Activated CD8-positive, alpha-beta memory T cell treated with anti-CD3 and anti-CD28 coated beads for 24 hours (primary cell): Measurements from ENCODE around the gene BOK.
"Not testable (repeated sequence)": the region's sequence is repeated elsewhere in the genome, so short reads cannot be mapped to it uniquely, and the experiment has no call there.

Experiments
- DNase-seq: peaks from one replicate; pipeline ENCODE4 v3.0.0-alpha.2; 2020

Gene BOK

DNA sequence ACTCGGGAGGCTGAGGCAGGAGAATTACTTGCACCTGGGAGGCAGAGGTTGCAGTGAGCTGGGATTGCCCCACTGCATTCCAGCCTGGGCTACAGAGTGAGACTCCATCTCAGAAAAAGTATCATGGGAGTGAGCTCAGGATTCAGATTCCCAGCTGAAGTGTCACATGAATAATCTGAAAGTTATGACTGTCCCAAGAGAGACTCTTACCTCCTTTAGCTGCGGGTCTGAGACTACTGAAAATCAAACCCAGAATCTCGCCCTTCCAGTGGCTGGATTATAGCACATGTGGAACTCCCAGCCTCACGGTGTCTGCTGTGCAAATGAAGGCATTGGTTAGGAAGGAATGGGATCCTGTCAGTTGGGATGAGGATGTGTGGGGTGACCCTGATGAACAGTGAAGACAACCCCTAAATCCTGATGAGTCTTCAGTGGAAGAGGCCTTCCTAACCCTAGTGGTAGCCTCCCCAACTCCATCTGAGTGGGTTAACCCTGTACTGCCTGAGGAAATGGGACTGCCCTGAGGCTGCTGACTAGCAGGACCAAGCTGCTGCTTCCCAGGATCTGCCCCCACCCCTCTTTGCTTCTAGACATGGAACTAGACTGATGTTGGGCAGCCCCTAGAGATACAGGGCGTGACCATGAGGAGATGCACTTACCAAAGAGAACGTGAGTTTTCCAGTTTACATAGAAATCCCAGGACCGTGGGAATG is 16.5 kb downstream of the BOK start:
- DNase-seq = no peak

DNA sequence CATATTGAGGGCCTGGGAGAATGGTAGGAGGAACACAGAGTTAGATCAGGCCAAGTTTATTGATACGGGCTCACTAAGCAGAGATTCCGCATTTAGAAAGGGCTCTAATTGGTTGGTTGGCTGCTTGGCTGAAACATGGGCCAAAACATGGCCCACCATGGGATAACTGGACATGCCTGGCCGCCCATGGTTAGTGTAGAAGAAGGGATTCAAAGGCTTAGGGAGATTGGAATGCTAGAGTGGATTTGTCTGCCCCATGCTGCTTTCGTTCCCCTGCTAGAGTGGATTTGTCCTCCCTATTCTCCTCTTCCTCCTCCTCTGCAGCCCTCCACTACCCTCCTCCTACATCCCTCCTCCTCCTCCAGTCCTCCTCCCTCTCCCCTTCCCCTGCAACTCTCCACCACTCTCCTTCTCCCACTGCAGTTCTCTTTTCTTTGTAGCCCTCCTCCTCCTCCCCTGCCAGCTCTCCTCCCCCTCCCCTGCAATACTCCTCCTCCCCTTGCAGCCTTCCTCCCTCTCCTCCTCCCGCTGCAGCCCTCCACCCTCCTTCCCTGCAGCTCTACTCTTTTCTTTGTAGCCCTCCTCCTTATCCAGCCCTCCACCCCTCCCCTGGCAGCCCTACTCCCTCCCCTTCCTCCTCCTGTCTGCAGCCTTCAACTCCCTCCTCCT is 17.2 kb downstream of the BOK start:
- DNase-seq = no peak

DNA sequence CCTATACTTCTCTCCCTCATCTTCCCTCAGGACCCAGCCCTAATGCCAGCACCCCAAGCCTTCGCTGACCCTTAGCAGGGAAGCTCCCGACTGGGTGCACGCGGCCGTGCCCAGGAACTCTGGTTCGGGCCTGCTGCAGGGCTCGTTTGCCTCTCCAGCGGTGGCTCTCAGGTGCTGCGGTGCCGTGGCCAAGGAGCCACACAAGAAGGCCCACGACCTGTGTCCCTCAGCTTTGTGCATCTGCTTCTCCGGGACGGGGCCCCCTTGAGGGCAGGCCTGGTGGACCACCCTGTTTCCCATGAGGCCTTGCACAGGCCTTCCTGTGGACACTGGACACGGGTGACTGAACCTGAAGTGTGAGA is 17.7 kb downstream of the BOK start:
- DNase-seq = no peak

DNA sequence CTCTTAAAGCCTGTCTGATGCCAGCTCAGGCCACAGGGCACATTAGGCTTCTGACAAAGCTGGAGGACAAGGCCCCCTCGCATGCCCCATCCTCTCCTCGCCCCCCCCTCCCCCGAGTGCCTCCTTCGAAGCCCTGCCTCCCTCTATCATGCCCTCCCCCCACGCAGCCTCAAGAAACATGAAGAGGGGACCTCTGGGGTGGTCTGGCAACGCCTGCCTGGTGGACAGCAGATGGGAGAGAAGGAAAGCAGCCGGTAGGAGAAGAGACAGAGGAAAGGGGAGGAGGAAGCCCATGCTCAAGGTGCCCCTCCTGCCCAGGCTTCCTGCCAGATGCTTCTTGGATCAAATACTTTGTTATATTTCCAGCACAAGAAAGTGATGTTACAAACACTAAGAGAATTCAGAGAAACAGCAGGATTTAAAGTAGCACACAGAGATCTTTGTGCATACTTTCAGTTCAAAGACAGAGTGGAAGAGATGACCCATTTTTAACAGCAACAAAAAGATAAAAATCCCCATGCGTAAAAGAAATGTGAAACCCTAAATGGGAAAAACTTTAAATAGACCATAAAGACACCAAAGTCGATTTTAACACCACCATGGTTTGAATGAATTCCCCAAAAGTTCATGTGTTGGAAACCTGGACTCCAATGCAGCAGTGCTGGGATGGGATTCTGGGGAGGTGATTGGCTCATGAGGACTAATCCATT is 19.0 kb downstream of the BOK start:
- DNase-seq = no peak

DNA sequence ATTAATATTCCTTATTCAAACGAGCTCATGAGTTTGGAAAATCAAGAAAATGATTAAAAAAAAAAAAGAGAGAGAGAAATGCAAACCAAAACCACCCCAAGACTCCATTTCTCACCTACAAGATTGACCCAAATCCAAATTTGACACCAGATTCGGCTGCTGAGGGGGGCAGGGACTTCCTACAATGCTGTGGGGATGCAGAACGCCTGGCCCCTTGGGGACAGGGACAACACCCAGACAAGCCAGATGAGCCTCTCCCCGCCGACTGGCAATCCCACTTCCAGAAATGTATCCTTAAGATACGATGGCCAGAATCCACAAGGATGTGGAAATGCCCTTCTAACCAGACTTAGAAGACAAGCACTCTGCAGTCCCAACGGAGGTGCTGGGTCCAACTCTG is 20.7 kb downstream of the BOK start:
- DNase-seq = no peak

DNA sequence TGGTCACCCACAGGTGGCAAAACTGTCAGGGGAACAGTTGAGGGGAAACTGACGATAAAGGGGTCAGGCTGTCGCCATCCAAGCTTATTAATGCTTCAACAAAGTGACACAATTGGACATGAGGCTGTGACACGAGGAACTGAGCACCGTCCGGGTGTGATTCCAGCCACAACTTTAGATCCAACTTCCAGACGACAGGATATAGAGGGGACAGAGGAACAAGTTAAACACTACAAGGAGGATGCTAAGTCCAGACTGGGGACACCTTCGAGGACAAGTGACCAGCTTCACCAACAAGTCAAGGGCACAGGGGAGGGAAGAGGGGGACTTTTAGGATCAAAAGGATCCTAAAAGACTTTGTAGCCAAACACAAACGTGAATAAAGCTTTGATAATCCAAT is 23.8 kb downstream of the BOK start:
- DNase-seq = no peak

DNA sequence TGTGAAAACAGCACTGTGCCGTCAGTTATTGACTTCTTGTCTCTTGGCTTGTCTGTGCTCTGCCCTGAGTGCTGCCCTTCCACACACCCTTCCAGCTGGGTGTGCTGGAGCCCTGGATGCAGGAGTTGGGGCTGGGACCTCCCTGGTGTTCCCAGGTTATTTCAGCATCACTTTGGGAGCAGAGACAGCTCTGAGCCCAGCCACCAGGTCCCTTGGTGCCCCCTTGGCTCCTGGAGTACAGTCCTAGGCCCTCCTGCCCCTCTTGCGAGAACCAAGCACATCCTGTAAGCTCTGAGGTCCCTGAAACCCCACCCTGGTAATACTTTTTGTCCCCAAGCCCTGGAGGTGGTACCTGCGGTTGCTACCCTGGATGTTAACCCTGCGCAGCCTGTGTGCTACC is 24.3 kb downstream of the BOK start:
- DNase-seq = no peak

DNA sequence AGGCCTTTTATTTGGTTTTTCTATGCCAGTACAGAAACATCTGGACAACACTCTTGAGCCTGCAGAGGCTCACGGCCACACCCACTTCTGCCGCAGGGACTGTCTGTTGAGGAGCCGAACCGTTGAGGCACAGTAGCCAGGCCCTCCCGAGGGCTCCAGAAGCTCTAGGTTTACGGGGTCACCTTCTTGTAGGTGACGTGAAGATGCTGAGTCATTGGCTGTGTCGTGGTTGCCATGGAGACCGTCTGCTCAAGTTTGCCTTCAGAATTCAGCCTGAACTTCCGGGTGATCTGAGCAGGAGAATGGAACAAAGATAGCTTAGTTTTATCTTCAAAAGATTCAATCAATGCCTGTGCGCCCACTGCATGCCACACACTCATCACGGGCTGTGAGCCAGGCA is 25.9 kb downstream of the BOK start:
- DNase-seq = no peak

DNA sequence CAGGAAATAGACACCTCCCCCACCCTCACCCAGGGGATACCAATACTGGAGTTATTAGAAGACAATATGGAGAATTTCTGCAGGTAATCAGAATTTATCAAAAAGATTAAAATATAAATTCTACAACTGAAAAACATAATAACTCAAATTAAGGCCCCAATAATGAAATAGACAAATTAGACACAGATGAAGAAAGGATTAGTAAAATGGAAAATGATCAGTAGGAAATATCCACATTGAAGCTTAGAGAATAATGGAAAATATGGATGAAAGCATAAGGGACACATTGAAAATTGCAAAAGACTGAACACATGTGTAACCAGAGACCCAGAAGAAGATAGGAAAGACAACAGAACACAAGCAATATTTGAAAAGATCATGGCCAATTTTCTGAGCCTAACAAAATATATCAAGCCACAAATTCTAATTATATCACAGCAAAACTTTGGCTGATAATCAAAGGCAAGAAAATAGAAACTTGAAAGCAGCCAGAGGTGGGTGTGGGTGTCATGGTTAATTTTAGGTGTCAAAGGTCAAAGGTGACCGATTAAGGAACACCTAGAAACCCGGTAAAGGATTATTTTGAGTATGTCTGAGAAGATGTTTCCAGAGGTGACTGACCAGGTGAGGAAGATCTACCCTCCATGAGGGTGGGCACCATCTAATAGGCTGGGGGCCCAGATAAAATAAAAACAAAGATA is 28.2 kb downstream of the BOK start:
- no peak for DNase-seq

DNA sequence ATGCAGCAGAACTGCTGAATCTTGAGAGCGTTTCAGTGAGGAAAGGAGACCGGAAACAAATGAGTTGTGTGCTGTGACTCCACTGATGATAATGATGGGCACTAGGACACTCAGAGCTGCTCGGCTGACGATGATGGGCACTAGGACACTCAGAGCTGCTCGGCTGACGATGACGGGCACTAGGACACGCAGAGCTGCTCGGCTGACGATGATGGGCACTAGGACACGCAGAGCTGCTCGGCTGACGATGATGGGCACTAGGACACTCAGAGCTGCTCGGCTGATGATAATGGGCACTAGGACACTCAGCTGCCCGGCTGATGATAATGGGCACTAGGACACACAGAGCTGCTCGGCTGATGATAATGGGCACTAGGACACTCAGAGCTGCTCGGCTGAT is 31.3 kb downstream of the BOK start:
- not testable (repeated sequence) for DNase-seq

DNA sequence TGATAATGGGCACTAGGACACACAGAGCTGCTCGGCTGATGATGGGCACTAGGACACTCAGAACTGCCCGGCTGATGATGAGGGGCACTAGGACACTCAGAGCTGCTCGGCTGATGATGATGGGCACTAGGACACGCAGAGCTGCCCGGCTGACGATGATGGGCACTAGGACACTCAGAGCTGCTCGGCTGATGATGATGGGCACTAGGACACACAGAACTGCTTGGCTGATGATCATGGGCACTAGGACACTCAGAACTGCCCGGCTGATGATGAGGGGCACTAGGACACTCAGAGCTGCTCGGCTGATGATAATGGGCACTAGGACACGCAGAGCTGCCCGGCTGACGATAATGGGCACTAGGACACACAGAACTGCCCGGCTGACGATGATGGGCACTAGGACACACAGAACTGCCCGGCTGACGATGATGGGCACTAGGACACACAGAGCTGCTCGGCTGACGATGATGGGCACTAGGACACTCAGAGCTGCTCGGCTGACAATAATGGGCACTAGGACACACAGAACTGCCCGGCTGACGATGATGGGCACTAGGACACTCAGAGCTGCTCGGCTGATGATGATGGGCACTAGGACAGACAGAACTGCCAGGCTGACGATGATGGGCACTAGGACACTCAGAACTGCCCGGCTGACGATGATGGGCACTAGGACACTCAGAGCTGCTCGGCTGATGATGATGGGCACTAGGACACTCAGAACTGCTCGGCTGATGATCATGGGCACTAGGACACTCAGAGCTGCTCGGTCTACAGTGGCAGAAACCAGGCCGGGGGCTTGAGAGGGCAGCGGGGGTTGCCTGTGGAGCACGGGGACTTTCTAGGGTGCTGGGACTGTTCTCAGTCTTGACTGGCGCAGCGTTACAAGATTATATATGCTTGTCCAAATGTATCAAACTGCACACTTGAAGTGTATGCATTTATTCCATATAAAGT is 32.2 kb downstream of the BOK start:
- not testable (repeated sequence) for DNase-seq

DNA sequence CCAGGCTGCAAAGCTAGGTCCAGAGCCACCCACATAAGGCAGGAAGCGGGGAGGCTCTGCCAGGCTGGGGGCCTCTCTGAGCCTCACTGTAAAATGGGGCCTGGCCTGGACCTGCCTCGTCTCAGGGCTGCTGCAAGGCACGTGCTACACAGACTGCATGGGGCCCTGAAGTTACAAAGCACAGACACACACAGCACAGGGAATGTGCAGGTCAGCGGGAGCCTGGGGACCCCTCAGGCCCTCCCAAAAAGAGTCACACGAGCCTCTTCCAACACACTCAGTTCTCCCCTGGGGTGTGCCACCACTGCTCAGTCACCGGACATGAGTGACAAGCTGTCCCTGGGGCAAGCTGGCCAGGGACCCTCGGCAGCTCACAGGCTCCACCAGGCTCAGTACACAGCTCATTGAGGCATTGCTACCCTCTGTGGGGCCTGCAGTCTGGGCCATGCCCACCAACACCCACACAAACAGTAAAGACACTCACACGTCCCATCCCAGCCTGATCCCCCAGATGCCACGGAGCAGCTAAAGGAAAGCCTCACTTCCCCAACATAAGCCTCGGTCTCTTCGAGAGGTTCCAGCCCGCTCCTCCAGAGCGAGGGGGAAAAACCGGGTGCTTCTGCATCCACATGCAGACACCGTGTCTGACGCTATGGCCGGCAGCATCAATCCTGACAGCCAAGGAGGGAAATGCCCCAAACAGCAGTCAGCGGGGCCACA is 33.7 kb downstream of the BOK start:
- no peak for DNase-seq

DNA sequence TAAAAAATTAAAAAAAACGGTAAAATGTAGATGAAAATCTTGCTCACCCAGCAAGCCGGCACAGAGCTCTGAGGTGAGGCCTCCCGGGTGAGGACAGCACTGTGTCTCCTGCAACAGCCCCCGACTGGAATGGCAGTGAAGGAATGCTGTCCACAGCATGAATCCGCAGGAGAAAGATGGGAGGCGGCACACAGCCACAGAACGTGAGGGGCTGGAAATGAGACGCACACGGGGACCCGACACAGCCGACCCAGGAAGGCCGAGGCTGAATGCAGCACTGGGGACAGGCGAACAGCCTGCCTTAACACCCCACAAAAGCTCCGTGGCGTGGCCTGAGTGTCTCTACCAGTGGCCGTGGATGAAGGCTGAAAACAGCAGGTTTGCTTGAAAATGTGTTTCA is 34.7 kb downstream of the BOK start:
- no peak for DNase-seq

DNA sequence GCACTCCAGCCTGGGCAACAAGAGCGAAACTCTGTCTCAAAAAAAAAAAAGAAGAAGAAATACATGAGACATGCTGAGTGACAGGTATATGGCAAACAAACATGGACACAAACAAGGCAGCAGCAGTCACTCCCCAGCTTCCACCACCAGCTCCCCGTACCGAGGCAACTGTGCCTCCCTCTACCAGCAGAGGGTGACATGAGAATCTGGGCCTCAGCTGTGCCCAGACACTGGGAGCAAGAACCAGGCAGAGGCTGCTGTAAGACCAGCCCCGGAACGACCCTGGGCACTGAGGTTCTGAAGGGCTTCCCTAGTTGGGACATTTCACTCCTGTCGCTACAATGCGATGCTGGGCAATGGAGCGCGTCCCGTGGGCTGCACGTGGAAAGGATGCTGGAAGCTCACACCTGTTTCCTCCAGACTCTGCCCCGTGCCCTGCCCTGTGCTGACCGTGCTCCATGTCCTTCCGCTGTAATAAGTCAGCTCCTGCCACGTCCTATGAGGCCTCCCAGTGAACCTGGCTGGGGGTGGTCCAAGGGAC is 37.1 kb downstream of the BOK start:
- DNase-seq = no peak

DNA sequence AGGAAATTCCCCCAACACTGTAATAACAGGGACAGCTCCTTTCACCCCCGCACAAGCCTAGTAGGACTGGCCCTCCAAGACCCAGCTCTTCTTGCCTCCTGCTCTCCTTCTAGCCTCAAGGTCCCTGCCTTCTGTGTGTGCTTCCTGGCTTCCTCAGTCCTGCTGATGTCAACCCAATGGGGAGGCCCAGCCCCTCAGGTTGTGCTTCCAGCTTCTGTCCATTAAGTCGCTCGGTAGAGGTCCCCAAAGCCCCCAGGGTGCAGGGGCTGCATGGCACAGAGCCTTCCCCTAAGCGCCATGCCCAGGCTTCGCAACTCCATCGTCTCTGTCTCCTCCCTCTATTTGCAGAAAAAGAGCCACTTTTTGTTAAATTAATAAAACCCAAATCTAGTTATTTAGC is 39.0 kb downstream of the BOK start:
- DNase-seq = no peak

DNA sequence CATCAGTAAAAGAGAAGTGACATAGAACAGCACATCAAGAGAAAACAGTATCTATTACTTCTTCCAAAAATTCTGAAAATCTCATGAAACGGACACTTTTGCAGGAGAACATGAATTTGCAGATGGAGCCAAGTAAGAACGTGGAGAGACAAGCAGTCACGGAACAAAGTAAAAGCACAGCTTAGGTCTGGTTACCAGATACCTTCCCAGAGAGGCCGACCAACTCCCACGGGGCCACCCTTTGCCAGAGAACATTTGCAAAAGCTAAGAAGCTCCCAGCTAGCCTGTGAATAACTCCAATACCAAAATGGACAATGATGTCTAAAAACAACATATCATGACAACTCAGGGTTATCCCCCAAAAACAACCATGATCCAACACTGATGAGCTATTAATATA is 39.5 kb downstream of the BOK start:
- DNase-seq = no peak

DNA sequence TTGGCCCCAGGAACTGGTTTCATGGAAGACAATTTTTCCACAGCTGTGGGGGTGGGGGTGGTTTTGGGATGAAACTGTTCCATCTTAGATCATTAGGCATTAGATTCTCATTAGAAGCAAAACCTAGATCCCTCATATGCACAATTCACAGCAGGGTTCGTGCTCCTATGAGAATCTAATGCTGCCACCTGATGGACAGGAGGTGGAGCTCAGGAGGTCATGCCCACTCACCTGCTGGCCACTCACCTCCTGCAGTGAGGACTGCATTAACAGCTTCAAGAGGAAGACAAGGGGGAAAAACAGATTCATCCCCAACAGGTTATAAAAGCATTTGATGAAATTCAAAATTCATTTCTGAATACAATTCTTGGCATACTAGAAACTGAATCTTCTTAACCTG is 39.9 kb downstream of the BOK start:
- no peak for DNase-seq

DNA sequence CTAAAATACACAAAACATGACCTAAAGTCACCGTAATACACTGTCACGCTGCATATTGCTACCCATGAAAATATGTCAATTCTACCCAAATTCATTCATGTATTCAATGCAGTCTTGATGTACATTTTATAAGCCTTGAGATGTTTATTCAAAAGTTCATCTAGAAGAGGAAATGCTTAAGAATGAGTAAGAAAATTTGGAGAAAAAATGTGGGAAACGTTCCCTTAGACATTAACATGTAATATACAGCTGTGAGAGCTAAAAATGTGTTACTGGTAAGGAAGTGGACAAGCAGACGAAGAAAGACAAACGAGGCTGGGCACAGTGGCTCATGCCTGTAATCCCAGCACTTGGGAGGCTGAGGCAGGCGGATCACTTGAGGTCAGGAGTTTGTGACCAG is 41.1 kb downstream of the BOK start:
- DNase-seq = no peak

DNA sequence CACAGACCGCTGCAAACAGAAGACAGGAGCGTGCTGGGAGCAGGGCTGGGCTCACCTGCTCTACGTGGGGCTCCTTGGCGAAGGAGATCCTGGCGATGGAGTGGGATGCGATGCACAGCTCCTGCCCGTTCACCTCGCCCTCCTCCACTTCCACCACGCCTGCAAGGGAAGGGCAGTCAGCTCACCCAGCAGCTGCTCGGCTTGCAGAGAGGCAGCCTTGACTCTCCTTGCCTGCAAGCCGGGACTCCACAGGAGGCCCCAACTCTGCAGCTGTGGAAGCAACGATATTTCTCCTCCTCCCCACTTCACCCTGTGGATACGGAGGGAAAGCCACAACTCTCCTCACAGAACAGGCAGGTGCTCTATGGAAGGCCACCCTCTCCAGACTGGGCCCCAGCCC is 43.3 kb downstream of the BOK start:
- no peak for DNase-seq

DNA sequence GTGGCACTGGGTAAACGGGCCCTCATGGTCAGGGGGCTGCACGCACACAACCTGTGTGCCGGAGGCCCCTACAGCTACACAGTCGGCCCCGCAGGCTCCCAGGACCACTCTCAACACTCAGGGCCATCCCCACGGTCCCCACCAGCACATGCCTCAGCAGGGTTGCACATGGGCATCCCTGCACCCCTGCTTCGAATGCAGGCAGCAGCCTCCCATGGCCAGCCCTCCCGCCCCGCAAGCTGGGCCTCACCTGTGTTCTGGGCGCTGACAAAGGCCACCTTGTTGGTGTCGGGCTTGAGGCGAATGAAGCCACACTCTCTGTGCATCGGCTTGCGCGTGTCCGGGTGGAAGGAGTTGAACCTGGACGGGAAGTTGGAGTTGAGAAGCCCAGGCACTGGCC is 44.2 kb downstream of the BOK start:
- no peak for DNase-seq

DNA sequence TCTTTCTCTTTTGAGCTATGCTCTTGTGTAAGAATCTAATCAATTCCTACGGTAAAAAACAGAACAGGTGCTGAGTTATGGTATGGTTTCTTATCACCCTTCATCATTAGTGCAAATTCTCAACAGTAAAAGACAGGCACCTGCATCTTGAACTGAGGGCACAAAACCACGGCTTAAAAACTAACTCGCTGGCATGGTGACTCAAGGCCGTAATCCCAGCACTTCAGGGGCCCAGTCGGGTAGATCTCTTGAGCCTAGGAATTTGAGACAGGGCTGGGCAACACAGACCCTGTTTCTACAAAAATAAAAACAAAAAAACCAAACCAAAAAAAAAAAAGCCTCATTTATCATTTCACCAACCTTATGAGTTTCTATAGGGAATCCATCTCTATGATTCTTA is 45.1 kb downstream of the BOK start:
- DNase-seq = no peak

DNA sequence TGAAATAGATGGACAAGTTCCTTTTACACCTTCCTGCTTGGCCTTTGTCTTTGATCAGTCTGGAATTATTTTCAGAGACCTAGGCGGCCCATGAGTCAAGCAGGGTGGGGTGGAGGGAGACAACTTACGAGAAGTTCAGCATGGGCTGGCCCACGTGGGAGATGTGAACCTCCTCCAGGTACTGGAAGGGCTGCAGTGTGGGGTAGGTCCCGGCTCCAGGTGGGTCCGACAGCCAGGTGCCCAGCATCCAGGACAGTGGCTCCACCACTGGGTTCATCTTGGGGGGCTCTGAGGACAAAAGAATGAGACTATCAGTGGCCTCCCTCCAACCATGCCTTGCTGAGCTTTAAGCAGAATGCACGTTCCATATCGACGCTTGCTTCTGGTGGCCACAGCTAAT is 47.6 kb downstream of the BOK start:
- no peak for DNase-seq
